Liver (tissue), 9 donors: ENCODE measurements around the gene PITPNB. TPM values are rescaled to one million over a fixed set of nuclear protein-coding genes. Genes with fewer than 3 reads are reported as not detected.
A peak's percentile ranks its signal among the peaks of the same experiment; 100 is the strongest.

Source experiments
- DNase-seq: peaks from one replicate; pipeline ENCODE4 v3.0.0-alpha.2; 2017; ENCODE audit warnings: low spot score
- H3K27ac ChIP-seq, 2 donors: one replicate each; pipeline ENCODE4 v1.7.0; 2013; ENCODE audit warnings: inconsistent platforms in 2 of 2, low read length in 2 of 2, control low read depth in 1 of 2, low read depth in 1 of 2, mild to moderate bottlenecking in 1 of 2
- H3K27me3 ChIP-seq, 4 donors: one replicate each; pipeline versions ENCODE4 v1.6.1 to v1.7.0; 2013; ENCODE audit warnings: low read length in 3 of 4, inconsistent platforms in 1 of 4, mild to moderate bottlenecking in 1 of 4, moderate library complexity in 1 of 4; ENCODE audit not compliant: control insufficient read depth in 4 of 4, insufficient read depth in 4 of 4
- H3K36me3 ChIP-seq, 4 donors: one replicate each; pipeline versions ENCODE4 v1.6.1 to v1.7.0; 2013; ENCODE audit warnings: low read length in 3 of 4, mild to moderate bottlenecking in 3 of 4, low read depth in 1 of 4, moderate library complexity in 1 of 4; ENCODE audit not compliant: control insufficient read depth in 4 of 4, insufficient read depth in 3 of 4
- H3K4me1 ChIP-seq, 4 donors: one replicate each; pipeline versions ENCODE4 v1.6.1 to v1.7.0; 2013; ENCODE audit warnings: low read length in 3 of 4, mild to moderate bottlenecking in 3 of 4, moderate library complexity in 1 of 4; ENCODE audit not compliant: control insufficient read depth in 4 of 4, insufficient read depth in 4 of 4
- H3K4me3 ChIP-seq, 3 donors: one replicate each; pipeline versions ENCODE4 v1.6.1 to v1.7.0; 2013; ENCODE audit warnings: low read length in 3 of 3, control low read depth in 1 of 3, low read depth in 1 of 3, mild to moderate bottlenecking in 1 of 3
- H3K9ac ChIP-seq, 2 donors: one replicate each; pipeline ENCODE4 v1.7.0; 2013; ENCODE audit warnings: low read length in 2 of 2, mild to moderate bottlenecking in 2 of 2, moderate library complexity in 2 of 2, control low read depth in 1 of 2, low read depth in 1 of 2
- H3K9me3 ChIP-seq, 4 donors: one replicate each; pipeline versions ENCODE4 v1.6.1 to v1.7.0; 2013; ENCODE audit warnings: low read length in 3 of 4; ENCODE audit not compliant: control insufficient read depth in 4 of 4
- FOXA1 ChIP-seq: IDR thresholded peaks from 2 replicates; pipeline ENCODE4 v1.6.1; 2016; ENCODE audit warnings: antibody characterized with exemption
- FOXA2 ChIP-seq: IDR thresholded peaks from 2 replicates; pipeline ENCODE4 v1.6.1; 2016; ENCODE audit warnings: antibody characterized with exemption
- GABPA ChIP-seq, 2 donors: IDR thresholded peaks in 1 of 2; conservative IDR thresholded peaks in 1 of 2; 2 replicates each; pipeline ENCODE4 v1.6.1; 2016; ENCODE audit warnings: antibody characterized with exemption in 2 of 2, mild to moderate bottlenecking in 1 of 2, moderate library complexity in 1 of 2
- HNF4A ChIP-seq, 2 donors: conservative IDR thresholded peaks; 2 replicates each; pipeline ENCODE4 v1.6.1; 2016; ENCODE audit warnings: antibody characterized with exemption in 2 of 2, mild to moderate bottlenecking in 2 of 2
- HNF4G ChIP-seq: IDR thresholded peaks from 2 replicates; pipeline ENCODE4 v1.6.1; 2016; ENCODE audit warnings: antibody characterized with exemption
- RAD21 ChIP-seq, 2 donors: IDR thresholded peaks; 2 replicates each; pipeline ENCODE4 v1.6.1; 2016; ENCODE audit warnings: antibody characterized with exemption in 2 of 2, mild to moderate bottlenecking in 2 of 2
- RXRA ChIP-seq, 2 donors: IDR thresholded peaks; 2 replicates each; pipeline ENCODE4 v1.6.1; 2017 to 2018; ENCODE audit warnings: antibody characterized with exemption in 2 of 2, mild to moderate bottlenecking in 1 of 2
- SP1 ChIP-seq: IDR thresholded peaks from 2 replicates; pipeline ENCODE4 v1.6.1; 2018; ENCODE audit warnings: antibody characterized with exemption, mild to moderate bottlenecking
- TAF1 ChIP-seq: conservative IDR thresholded peaks from 2 replicates; pipeline ENCODE4 v1.6.1; 2016; ENCODE audit warnings: antibody characterized with exemption, mild to moderate bottlenecking
- YY1 ChIP-seq: IDR thresholded peaks from 2 replicates; pipeline ENCODE4 v1.6.1; 2016; ENCODE audit warnings: antibody characterized with exemption, mild to moderate bottlenecking
- WGBS: extraction: QIAGEN DNeasy Blood & Tissue Kit; methylation state at CpG from one replicate; pipeline ENCODE4 v1.1.7; 2013; 5-methylcytosine and 5-hydroxymethylcytosine counted together
- polyA plus RNA-seq, 2 donors: library from polyadenylated mRNA; stranded (reverse) in 1 of 2; unstranded in 1 of 2; fragments of 200-250 nt in 1 of 2; fragments of >200 nt in 1 of 2; fragmentation: Nextera tagmentation in 1 of 2; extraction: Ambion mirVana in 1 of 2; gene quantifications; one replicate each; pipeline versions ENCODE4 v1.2.1 to v1.2.3, GENCODE V29; 2013 to 2015
- total RNA-seq, 2 donors: library from RNA; depleted of rRNA; stranded (reverse); fragments of >200 nt; gene quantifications; one replicate each; pipeline ENCODE4 v1.2.3, GENCODE V29; 2014
- TF ChIP-seq, protein P1 (sequence below): IDR thresholded peaks from 2 replicates; pipeline ENCODE4 v1.6.1; 2016; ENCODE audit warnings: antibody characterized with exemption
- TF ChIP-seq, protein P2 (sequence below): IDR thresholded peaks from 2 replicates; pipeline ENCODE4 v1.6.1; 2016; ENCODE audit warnings: antibody characterized with exemption
- TF ChIP-seq, protein P3 (sequence below): fragments of 150-350 bp; IDR thresholded peaks from 2 replicates; pipeline ENCODE4 v1.5.1; 2017; ENCODE audit warnings: improper control_type of control experiment, low read depth, low read length; ENCODE audit not compliant: missing input control
- donor health status: healthy.
- donor health status: healthy.
- donor health status: healthy.
- donor health status: healthy.
- donor health status: healthy.

The PITPNB gene
- total and polyA plus RNA-seq, 4 donors: 18.4 to 57.4 (median 34.4) TPM

DNA sequence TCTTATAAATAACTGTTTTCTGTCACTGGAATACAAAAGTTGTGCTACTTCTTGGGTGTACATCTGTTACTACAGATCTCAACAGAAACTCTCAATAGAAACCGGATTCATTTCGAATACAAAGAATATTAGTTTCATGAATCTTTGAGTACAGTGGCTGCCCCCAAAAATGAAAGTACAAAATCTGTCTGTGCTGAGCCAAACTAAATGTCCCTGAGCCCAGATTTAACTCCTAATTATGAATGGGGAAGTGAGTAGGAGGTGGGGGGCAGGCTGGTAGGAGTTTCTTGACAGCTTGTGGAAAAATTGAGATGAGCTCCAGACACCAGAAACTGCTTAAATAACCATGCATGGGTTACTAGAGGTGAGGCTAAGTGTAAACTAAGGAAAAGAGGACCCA is 41.6 kb downstream of the PITPNB start:
- H3K9ac ChIP-seq: peak overlapping the region in 1 of 2 donors; percentile 29
- peak overlapping the region in 1 of 2 donors; percentile 38 for H3K27ac ChIP-seq
- peaks cover 4 to 49% (median 47%) of the 10 kb centered on the region in 4 donors for H3K4me1 ChIP-seq
- WGBS: 85% methylated on average over 2 of the region's 2 CpGs
- TF ChIP-seq GABPA (IDR thresholded peaks at IDR 0.05 in 1 of 2, conservative IDR thresholded peaks at IDR 0.05 in 1 of 2) (no peak), RXRA (IDR thresholded peaks at IDR 0.05) (no peak), HNF4G (no peak), FOXA2 (no peak), FOXA1 (no peak), YY1 (no peak), SP1 (no peak), TAF1 (no peak), HNF4A (conservative IDR thresholded peaks at IDR 0.05) (no peak), RAD21 (IDR thresholded peaks at IDR 0.05) (no peak)
- TF ChIP-seq, protein P1, sequence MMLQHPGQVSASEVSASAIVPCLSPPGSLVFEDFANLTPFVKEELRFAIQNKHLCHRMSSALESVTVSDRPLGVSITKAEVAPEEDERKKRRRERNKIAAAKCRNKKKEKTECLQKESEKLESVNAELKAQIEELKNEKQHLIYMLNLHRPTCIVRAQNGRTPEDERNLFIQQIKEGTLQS: no peak
- TF ChIP-seq, protein P2, sequence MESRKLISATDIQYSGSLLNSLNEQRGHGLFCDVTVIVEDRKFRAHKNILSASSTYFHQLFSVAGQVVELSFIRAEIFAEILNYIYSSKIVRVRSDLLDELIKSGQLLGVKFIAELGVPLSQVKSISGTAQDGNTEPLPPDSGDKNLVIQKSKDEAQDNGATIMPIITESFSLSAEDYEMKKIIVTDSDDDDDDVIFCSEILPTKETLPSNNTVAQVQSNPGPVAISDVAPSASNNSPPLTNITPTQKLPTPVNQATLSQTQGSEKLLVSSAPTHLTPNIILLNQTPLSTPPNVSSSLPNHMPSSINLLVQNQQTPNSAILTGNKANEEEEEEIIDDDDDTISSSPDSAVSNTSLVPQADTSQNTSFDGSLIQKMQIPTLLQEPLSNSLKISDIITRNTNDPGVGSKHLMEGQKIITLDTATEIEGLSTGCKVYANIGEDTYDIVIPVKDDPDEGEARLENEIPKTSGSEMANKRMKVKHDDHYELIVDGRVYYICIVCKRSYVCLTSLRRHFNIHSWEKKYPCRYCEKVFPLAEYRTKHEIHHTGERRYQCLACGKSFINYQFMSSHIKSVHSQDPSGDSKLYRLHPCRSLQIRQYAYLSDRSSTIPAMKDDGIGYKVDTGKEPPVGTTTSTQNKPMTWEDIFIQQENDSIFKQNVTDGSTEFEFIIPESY: no peak
- peaks cover 0 to 2% (median 0%) of the 10 kb centered on the region in 4 donors for H3K36me3 ChIP-seq
- no peaks in the 10 kb centered on the region for H3K27me3 ChIP-seq
- no peaks in the 10 kb centered on the region for H3K9me3 ChIP-seq
- no peak overlapping the region for H3K4me3 ChIP-seq
- no peak for DNase-seq

DNA sequence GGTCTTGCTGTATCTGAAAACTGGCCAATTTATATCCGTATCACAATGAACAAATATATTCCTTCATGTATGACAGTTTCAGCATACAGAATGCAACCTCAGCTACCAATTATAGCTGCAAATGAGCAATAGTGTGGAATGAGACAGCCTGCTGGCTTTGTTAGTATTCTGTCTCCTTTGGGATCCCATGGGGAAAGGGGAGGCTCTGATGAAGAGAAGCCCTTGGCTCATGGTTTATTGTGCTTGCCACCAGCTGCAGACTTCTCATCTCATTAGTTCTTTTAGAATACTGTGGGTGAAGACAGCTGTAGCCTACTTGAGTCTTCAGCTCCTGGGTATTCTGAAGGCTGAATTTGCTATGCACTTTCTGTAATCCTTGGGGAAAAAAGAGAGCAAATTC is 42.4 kb downstream of the PITPNB start:
- no peaks in the 10 kb centered on the region for H3K27me3 ChIP-seq
- no peak overlapping the region for H3K27ac ChIP-seq
- no peaks in the 10 kb centered on the region for H3K9me3 ChIP-seq
- WGBS: 57% methylated on average over 1 of the region's 1 CpG
- no peak overlapping the region for H3K4me3 ChIP-seq
- H3K36me3 ChIP-seq: peaks cover 0 to 4% (median 3%) of the 10 kb centered on the region in 4 donors
- TF ChIP-seq, protein P3, sequence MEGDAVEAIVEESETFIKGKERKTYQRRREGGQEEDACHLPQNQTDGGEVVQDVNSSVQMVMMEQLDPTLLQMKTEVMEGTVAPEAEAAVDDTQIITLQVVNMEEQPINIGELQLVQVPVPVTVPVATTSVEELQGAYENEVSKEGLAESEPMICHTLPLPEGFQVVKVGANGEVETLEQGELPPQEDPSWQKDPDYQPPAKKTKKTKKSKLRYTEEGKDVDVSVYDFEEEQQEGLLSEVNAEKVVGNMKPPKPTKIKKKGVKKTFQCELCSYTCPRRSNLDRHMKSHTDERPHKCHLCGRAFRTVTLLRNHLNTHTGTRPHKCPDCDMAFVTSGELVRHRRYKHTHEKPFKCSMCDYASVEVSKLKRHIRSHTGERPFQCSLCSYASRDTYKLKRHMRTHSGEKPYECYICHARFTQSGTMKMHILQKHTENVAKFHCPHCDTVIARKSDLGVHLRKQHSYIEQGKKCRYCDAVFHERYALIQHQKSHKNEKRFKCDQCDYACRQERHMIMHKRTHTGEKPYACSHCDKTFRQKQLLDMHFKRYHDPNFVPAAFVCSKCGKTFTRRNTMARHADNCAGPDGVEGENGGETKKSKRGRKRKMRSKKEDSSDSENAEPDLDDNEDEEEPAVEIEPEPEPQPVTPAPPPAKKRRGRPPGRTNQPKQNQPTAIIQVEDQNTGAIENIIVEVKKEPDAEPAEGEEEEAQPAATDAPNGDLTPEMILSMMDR: no peak
- TF ChIP-seq, protein P2: no peak
- TF ChIP-seq SP1: no peak
- no peak for DNase-seq
- no peak overlapping the region for H3K9ac ChIP-seq
- H3K4me1 ChIP-seq: peaks cover 4 to 52% (median 46%) of the 10 kb centered on the region in 4 donors
